HG03571 (cell line): ENCODE results near the gene TICAM2.

Experiments used
- ATAC-seq: cut with Tn5 transposase; IDR thresholded peaks from one replicate; pipeline ENCODE4 v1.9.1; 2021; ENCODE audit not compliant: unreplicated experiment

TICAM2 gene

GRCh38 chr5:115611873-115612272 lies 9.6 kb upstream of the TICAM2 start:
- no peak for ATAC-seq

- ATAC-seq: no peak
These were observed 5.7 kb upstream of the TICAM2 start for GRCh38 chr5:115607935-115608334.

GRCh38 chr5:115605436-115605835 lies 3.2 kb upstream of the TICAM2 start:
- ATAC-seq: no peak

GRCh38 chr5:115602591-115603125 lies 379 bp upstream of the TICAM2 start:
- peak; percentile 5 for ATAC-seq

GRCh38 chr5:115600766-115601165 lies 1.5 kb downstream of the TICAM2 start:
- ATAC-seq: no peak

- no peak for ATAC-seq
These were observed 2.4 kb downstream of the TICAM2 start for GRCh38 chr5:115599924-115600323.

- ATAC-seq: no peak
These were observed 2.8 kb downstream of the TICAM2 start for GRCh38 chr5:115599502-115599901.

GRCh38 chr5:115594128-115595047 lies 7.9 kb downstream of the TICAM2 start:
- ATAC-seq: no peak

GRCh38 chr5:115589043-115589442 lies 13.2 kb downstream of the TICAM2 start:
- no peak for ATAC-seq

- ATAC-seq: no peak
These were observed 13.6 kb downstream of the TICAM2 start for GRCh38 chr5:115588640-115589039.

- no peak for ATAC-seq
These were observed 15.6 kb downstream of the TICAM2 start for GRCh38 chr5:115586525-115587146.

GRCh38 chr5:115585265-115585664 lies 17.0 kb downstream of the TICAM2 start:
- ATAC-seq: no peak

- ATAC-seq: no peak
These were observed 17.8 kb downstream of the TICAM2 start for GRCh38 chr5:115584501-115584900.

GRCh38 chr5:115583474-115583873 lies 18.8 kb downstream of the TICAM2 start:
- ATAC-seq: no peak

- no peak for ATAC-seq
These were observed 21.3 kb downstream of the TICAM2 start for GRCh38 chr5:115580941-115581340.

- peak; percentile 71 for ATAC-seq
These were observed 22.5 kb downstream of the TICAM2 start for GRCh38 chr5:115579747-115580173.

- no peak for ATAC-seq
These were observed 23.1 kb downstream of the TICAM2 start for GRCh38 chr5:115579216-115579615.

- peak; percentile 59 for ATAC-seq
These were observed 23.6 kb downstream of the TICAM2 start for GRCh38 chr5:115578657-115579056.

- no peak for ATAC-seq
These were observed 24.5 kb downstream of the TICAM2 start for GRCh38 chr5:115577741-115578140.

- ATAC-seq: no peak
These were observed 24.9 kb downstream of the TICAM2 start for GRCh38 chr5:115577329-115577728.

GRCh38 chr5:115575167-115576070 lies 26.9 kb downstream of the TICAM2 start:
- no peak for ATAC-seq
